Pancreas (tissue), 10 donors: Measurements from ENCODE around the gene ZNF605. TPM values are rescaled to one million over a fixed set of nuclear protein-coding genes. Genes with fewer than 3 reads are reported as not detected.
A peak's percentile ranks its signal among the peaks of the same experiment; 100 is the strongest.

ENCODE experiments used
- ATAC-seq, 4 donors: fragments of 200-7000 bp; cut with Tn5 transposase; one replicate each; pipeline versions ENCODE4 v1.8.0 to v1.9.1; 2020; ENCODE audit warnings: mild to moderate bottlenecking in 4 of 4, moderate library complexity in 4 of 4
- DNase-seq, 6 donors: peaks; one replicate each; pipeline ENCODE4 v3.0.0-alpha.2; 2020
- FAIRE-seq: peaks from 2 replicates; lab custom pipeline; 2012; peaks lifted over from hg19 to GRCh38; lab: Jason Lieb, UNC
- H3K27ac ChIP-seq, 4 donors: fragments of 200-600 bp; sonication (generic); 1 replicate in 3 of 4; 2 replicates in 1 of 4; pipeline versions ENCODE4 v1.5.0 to v1.8.0; 2020
- H3K27me3 ChIP-seq, 4 donors: fragments of 200-600 bp; one replicate each; pipeline ENCODE4 v1.8.0; 2021
- H3K36me3 ChIP-seq, 3 donors: fragments of 200-600 bp; sonication (generic) in 1 of 3; one replicate each; pipeline versions ENCODE4 v1.5.0 to v1.8.0; 2020 to 2021
- H3K4me1 ChIP-seq, 3 donors: fragments of 200-600 bp; one replicate each; pipeline ENCODE4 v1.8.0; 2021
- H3K4me3 ChIP-seq, 4 donors: fragments of 200-600 bp; sonication (generic) in 2 of 4; one replicate each; pipeline versions ENCODE4 v1.5.0 to v1.8.0; 2020 to 2021
- H3K9me3 ChIP-seq, 4 donors: fragments of 200-600 bp; one replicate each; pipeline ENCODE4 v1.8.0; 2021
- CTCF ChIP-seq, 4 donors: fragments of 200-600 bp; sonication (generic) in 3 of 4; IDR thresholded peaks; one replicate each; pipeline versions ENCODE4 v1.5.0 to v1.8.0; 2021; ENCODE audit warnings: antibody characterized with exemption in 4 of 4
- WGBS, 2 donors: extraction: QIAGEN DNeasy Blood & Tissue Kit; methylation state at CpG; one replicate each; pipeline ENCODE4 v1.1.7; 2013; 5-methylcytosine and 5-hydroxymethylcytosine counted together
- intact Hi-C, 3 donors: fragments of 100-400 bp; cut with DNase I; formaldehyde crosslinking; loops; one replicate each; pipeline versions ENCODE4 v1.11.1 to v1.14.2; 2022
- polyA plus RNA-seq, 2 donors: library from polyadenylated mRNA; stranded (reverse); fragments of 200-250 nt; gene quantifications; one replicate each; pipeline ENCODE4 v1.2.3, GENCODE V29; 2013
- total RNA-seq, 6 donors: library from RNA; stranded (reverse); fragmentation: NEBNext Ultra II Directional in 4 of 6; extraction: Animal tissue kit (Norgen Biotek cat#: 25700) in 4 of 6; gene quantifications; one replicate each; pipeline versions ENCODE4 v1.2.1 to v1.2.4, GENCODE V29; 2021 to 2023
- donor health status: healthy with polysubstance abuse.
- donor health status: DM: no; HTN: no; CAD: no; lungs with moderate emphysema.
- donor health status: DM: no; HTN: no; CAD: no.
- donor health status: control.
- donor health status: control.
- donor health status: Bipolar disorder and iron deficiency.
- donor health status: DM: yes; HTN: yes; CAD: no.
- donor health status: DM: no; HTN: no; CAD: no.
- donor health status: DM: no; HTN: no; CAD: no.
- donor health status: DM: yes; HTN: yes; CAD: no.

Gene ZNF605
- total and polyA plus RNA-seq, 8 donors, result 3.3 to 8.6 (median 4.2) TPM

DNA sequence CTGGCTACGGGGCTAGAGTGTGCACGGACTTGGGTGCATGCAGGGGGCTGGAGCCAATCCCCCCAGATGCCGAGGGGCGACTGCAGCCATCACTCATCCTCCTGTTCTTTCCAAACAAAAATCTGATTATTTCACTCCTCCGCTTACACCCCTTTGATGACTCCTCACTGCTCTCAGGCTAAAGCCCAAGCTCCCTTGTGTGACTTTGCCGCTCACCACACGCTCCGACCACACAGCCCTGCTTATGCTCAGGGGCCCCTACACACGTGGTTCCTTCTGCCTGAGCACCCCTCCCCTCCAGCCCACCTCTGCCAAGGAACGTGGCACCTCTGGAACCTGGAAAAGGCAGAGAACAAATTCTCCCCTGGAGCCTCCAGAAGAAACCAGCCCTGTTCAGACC is 82.4 kb downstream of the ZNF605 start:
- Histone ChIP-seq H3K4me3 (no peak overlapping the region), H3K27ac (no peak overlapping the region), H3K9me3 (no peaks in the 10 kb centered on the region), H3K36me3 (peaks cover 0 to 38% (median 3%) of the 10 kb centered on the region in 3 donors), H3K27me3 (no peaks in the 10 kb centered on the region), H3K4me1 (no peaks in the 10 kb centered on the region)
- WGBS, 2 donors, result 89 to 91% methylated on average over 10 of the region's 10 CpGs
- ATAC-seq, result no peak
- FAIRE-seq, result no peak
- DNase-seq, result peak in 1 of 6 donors; percentile 18
- intact Hi-C loops, result no loop called here
- TF ChIP-seq CTCF (IDR thresholded peaks at IDR 0.05), result no peak

DNA sequence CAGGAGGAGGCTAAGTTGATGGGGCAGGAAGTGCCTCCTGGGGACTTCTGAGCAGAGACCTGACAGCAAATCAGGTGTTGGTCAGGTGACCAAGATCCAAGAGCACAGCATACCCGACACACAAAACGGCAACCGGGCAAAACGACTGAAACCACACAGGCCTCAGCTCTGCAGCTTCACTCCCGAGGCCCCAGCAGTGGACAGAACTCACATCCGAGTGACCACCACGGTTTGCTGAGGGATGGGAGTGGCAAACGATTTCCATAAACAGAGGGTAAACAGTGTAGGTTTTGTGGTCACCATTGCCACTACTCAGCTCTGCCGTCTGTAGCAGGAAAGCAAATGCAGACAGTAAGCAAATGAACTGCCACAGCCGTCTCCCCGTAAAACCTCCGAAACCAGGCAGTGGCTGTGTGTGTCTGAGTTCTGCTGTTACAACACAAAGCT is 83.1 kb downstream of the ZNF605 start:
- intact Hi-C loops, result no loop called here
- Histone ChIP-seq H3K36me3 (peaks cover 0 to 38% (median 3%) of the 10 kb centered on the region in 3 donors), H3K4me3 (no peak overlapping the region), H3K27ac (no peak overlapping the region), H3K27me3 (no peaks in the 10 kb centered on the region), H3K4me1 (no peaks in the 10 kb centered on the region), H3K9me3 (no peaks in the 10 kb centered on the region)
- ATAC-seq, result no peak
- peak in 1 of 6 donors; percentile 5 for DNase-seq
- WGBS, 2 donors, result 84 to 87% methylated on average over 11 to 12 of the region's 12 CpGs
- no peak for FAIRE-seq
- no peak for TF ChIP-seq CTCF (IDR thresholded peaks at IDR 0.05)

GRCh38 chr12:132872073-132872855 is 83.8 kb downstream of the ZNF605 start:
- no peaks in the 10 kb centered on the region for H3K27me3 ChIP-seq
- no peak for FAIRE-seq
- WGBS, 2 donors, result 94 to 95% methylated on average over 21 of the region's 21 CpGs
- peak in 1 of 6 donors; percentile 27 for DNase-seq
- intact Hi-C loops, result no loop called here
- no peak overlapping the region for H3K4me3 ChIP-seq
- no peak overlapping the region for H3K27ac ChIP-seq
- no peak for ATAC-seq
- TF ChIP-seq CTCF (IDR thresholded peaks at IDR 0.05), result no peak
- H3K9me3 ChIP-seq, result no peaks in the 10 kb centered on the region
- no peaks in the 10 kb centered on the region for H3K4me1 ChIP-seq
- peaks cover 0 to 39% (median 5%) of the 10 kb centered on the region in 3 donors for H3K36me3 ChIP-seq

DNA sequence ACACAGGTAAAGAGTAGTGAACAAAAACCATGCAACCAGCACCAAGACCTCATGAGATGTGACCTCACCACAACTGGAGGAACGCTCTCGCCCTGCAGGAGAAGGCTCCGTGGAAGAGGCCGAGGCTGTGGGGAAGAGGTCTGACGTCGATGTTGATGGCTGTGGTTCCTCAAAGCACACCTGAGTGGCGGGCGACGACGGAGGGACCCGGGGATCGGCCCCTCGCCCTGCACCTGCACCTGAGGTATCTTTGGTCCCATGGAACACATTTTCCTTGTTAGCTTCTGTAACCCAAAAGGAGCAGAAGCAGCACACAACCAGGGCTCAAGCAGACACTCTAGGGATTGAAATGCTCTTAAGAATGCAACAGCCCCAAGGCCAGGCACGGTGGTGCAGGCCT is 86.6 kb downstream of the ZNF605 start:
- DNase-seq (peak in 1 of 6 donors; percentile 35), FAIRE-seq (no peak), ATAC-seq (no peak)
- no peaks in the 10 kb centered on the region for H3K9me3 ChIP-seq
- intact Hi-C loops, result no loop called here
- TF ChIP-seq CTCF (IDR thresholded peaks at IDR 0.05), result no peak
- no peak overlapping the region for H3K4me3 ChIP-seq
- H3K36me3 ChIP-seq, result peaks cover 0 to 25% (median 4%) of the 10 kb centered on the region in 3 donors
- H3K27ac ChIP-seq, result no peak overlapping the region
- H3K27me3 ChIP-seq, result no peaks in the 10 kb centered on the region
- no peaks in the 10 kb centered on the region for H3K4me1 ChIP-seq
- WGBS, 2 donors, result 93 to 94% methylated on average over 14 of the region's 14 CpGs

Other genes with a start within 250 kb of the ZNF605 start
- gene PGAM5, start 245.5 kb downstream of the ZNF605 start, total RNA-seq, result 10 to 100 TPM; 14.9 to 27.3 (median 18.0) TPM
- 10 to 100 TPM in 1 of 2 donors, 1 to 10 TPM in 1; 9.0 to 14.4 TPM for gene PGAM5, start 245.5 kb downstream of the ZNF605 start, polyA plus RNA-seq
- 10 to 100 TPM; 20.0 to 31.2 (median 22.8) TPM for gene ANKLE2, start 194.5 kb downstream of the ZNF605 start, total RNA-seq
- 10 to 100 TPM; 22.8 to 39.6 TPM for gene ANKLE2, start 194.5 kb downstream of the ZNF605 start, polyA plus RNA-seq
- gene GOLGA3, start 127.4 kb downstream of the ZNF605 start, total RNA-seq, result 10 to 100 TPM; 25.0 to 44.5 (median 33.4) TPM
- gene GOLGA3, start 127.4 kb downstream of the ZNF605 start, polyA plus RNA-seq, result 10 to 100 TPM; 12.6 to 26.8 TPM
- gene CHFR, start 68.7 kb downstream of the ZNF605 start, total RNA-seq, result 10 to 100 TPM; 14.9 to 19.9 (median 15.4) TPM
- 10 to 100 TPM; 25.7 to 32.3 TPM for gene CHFR, start 68.7 kb downstream of the ZNF605 start, polyA plus RNA-seq
- gene ZNF26, start 30.1 kb upstream of the ZNF605 start, total RNA-seq, result 1 to 10 TPM; 5.1 to 7.9 (median 6.4) TPM
- gene ZNF26, start 30.1 kb upstream of the ZNF605 start, polyA plus RNA-seq, result 1 to 10 TPM; 4.8 to 5.5 TPM
- gene ZNF84, start 81.2 kb upstream of the ZNF605 start, total RNA-seq, result 10 to 100 TPM in 4 of 6 donors, 1 to 10 TPM in 2; 7.8 to 17.4 (median 10.5) TPM
- gene ZNF84, start 81.2 kb upstream of the ZNF605 start, polyA plus RNA-seq, result 10 to 100 TPM in 1 of 2 donors, 1 to 10 TPM in 1; 8.5 to 12.4 TPM
- gene ZNF140, start 124.6 kb upstream of the ZNF605 start, total RNA-seq, result 10 to 100 TPM in 1 of 6 donors, 1 to 10 TPM in 5; 6.5 to 12.5 (median 9.4) TPM
- 10 to 100 TPM; 12.5 to 19.6 TPM for gene ZNF140, start 124.6 kb upstream of the ZNF605 start, polyA plus RNA-seq
- 1 to 10 TPM in 4 of 6 donors, under 1 TPM in 2; 0.57 to 1.6 (median 1.0) TPM for gene ZNF891, start 174.0 kb upstream of the ZNF605 start, total RNA-seq
- gene ZNF891, start 174.0 kb upstream of the ZNF605 start, polyA plus RNA-seq, result under 1 TPM; 0.80 to 0.95 TPM
- 1 to 10 TPM; 3.9 to 7.5 (median 6.0) TPM for gene ZNF10, start 174.3 kb upstream of the ZNF605 start, total RNA-seq
- gene ZNF10, start 174.3 kb upstream of the ZNF605 start, polyA plus RNA-seq, result 10 to 100 TPM in 1 of 2 donors, 1 to 10 TPM in 1; 9.3 to 15.9 TPM
- 10 to 100 TPM in 2 of 6 donors, 1 to 10 TPM in 4; 7.4 to 14.0 (median 9.4) TPM for gene ZNF268, start 225.2 kb upstream of the ZNF605 start, total RNA-seq
- 1 to 10 TPM; 2.4 to 3.1 TPM for gene ZNF268, start 225.2 kb upstream of the ZNF605 start, polyA plus RNA-seq